CD4-positive, alpha-beta T cell treated with Interleukin-4 for 1 hour (primary cell): Measurements from ENCODE around the gene EEFSEC.

Source experiments
- DNase-seq, 2 donors: peaks; one replicate each; pipeline ENCODE4 v3.0.0-alpha.2; 2020 to 2022

Gene EEFSEC

DNA sequence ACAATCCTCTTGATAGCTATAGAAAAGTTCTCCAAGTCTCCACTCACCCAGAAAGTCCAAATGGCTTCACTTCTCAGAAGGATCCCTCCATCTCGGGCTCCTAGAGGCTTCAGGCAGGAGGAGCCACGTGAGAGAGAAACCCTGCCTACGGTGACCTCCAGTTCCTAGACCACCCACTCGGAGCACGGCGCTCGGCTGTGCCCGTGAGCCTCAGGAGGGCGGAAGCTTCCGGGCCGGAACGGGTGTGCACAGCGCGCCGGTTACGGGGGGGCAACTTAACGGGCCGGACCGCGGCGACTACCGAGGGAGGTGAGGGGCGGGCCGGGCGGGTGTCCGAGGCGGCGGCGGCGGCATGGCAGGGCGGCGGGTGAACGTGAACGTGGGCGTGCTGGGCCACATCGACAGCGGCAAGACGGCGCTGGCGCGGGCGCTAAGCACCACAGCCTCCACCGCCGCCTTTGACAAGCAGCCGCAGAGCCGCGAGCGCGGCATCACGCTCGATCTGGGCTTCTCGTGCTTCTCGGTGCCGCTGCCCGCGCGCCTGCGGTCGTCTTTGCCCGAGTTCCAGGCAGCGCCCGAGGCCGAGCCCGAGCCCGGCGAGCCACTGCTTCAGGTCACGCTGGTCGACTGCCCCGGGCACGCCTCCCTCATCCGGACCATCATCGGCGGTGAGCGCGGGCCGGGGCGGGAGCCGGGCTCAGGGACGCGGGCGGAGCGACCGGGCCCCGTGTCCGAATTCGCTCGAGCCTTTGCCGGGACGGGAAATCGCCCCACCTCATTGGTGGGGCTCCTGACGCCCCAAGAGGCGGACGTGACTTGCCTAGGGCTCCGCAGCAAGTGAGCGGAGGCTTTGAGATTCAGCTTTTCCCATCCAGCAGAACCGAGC, at the start of gene EEFSEC:
TSS of gene EEFSEC (plus strand) at position 326 of the 886 bp plus-strand sequence. CDS start at position 353, 27 bp downstream.
- peak; percentile 84 to 89 for DNase-seq

DNA sequence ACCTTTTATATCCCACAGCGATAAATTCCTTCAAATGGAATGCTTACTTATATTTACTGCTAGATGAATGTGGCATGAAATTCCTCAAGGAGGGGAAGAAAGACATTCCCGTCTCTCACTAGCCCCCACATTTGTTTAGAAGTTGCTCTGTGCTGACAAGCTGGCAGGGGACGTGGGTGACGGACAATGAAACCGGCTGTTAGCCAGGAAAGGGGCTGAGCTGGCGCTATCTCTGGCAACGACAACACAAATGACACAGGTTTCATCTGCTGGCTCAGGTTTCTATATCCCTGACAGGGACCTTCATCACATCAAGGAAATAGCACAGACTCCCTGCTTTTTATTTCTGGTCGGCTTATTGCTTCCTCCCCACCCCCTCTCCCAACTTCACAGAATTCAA, 45.4 kb upstream of the EEFSEC start:
- DNase-seq = no peak

- no peak for DNase-seq
Observed at GRCh38 chr3:128111147-128111546, 42.1 kb upstream of the EEFSEC start.

GRCh38 chr3:128112357-128112968, 40.8 kb upstream of the EEFSEC start:
- DNase-seq = peak; percentile 51 to 74

- no peak for DNase-seq
Observed at GRCh38 chr3:128113817-128114794, 39.2 kb upstream of the EEFSEC start.

- DNase-seq = no peak
Observed at GRCh38 chr3:128122013-128122412, 31.3 kb upstream of the EEFSEC start.

DNA sequence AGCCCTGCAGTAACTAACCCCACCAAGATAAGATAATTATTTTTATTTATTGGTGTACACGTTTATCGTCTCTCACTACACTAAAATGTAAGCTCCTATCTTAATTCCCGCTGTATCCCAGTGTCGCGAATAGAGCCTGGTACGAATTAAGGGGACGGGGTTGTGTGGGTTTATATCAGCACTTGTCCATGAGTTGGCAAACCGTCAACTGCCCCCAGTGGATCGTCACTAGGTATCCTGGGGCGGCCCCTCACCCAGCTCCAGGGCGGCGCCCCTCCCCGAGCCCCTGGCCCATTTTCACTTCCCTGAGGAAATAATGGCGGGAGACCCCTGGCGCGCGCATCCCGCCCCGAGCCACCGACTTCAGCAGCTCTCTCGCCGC, 30.1 kb upstream of the EEFSEC start:
- DNase-seq = no peak

DNA sequence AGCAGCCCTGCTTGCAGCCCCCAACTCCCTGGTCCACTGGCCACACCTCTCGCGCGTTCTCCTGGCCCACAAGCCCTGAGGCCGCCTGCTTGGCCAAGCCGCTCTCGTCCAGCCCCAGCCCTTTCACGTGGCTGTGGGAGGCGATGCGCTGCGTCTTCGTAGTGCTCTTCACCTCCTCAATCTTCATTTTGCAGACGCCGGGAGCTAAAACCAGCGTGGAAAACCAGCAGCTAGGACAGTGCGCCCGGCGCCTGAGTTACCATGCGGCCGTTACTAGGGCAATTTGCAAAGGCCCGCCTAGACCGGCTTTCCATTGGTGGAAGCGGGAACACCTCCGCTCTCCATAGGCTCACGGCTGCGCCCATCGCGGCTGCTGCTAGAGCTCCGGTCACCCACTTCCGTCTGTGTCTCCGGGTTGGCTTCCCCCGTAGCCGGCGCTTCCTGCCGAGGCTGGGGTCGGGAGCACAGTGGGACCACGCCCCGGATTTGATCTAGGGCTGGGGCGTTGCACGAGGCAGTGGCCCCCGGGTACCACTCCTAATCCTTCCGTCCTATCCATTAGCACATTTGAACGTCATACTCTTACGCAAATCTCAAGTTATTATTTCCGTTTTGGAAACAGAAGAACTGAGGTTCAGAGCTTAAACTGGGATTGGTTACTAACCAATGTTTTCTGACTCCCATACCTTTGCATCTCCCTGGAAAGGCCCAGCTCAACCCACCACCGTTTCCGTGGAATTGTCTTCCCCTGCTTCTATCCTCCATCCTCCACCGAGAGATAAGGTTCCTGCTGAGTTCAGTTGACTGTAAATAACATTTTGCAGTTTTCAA, 29.5 kb upstream of the EEFSEC start, which contains the start of gene RUVBL1:
TSS of gene RUVBL1 (minus strand) at position 275 of the 831 bp plus-strand sequence. CDS start at position 187, 88 bp downstream.
- peak; percentile 97 to 98 for DNase-seq

GRCh38 chr3:128127236-128127635, 26.0 kb upstream of the EEFSEC start:
- DNase-seq = no peak

DNA sequence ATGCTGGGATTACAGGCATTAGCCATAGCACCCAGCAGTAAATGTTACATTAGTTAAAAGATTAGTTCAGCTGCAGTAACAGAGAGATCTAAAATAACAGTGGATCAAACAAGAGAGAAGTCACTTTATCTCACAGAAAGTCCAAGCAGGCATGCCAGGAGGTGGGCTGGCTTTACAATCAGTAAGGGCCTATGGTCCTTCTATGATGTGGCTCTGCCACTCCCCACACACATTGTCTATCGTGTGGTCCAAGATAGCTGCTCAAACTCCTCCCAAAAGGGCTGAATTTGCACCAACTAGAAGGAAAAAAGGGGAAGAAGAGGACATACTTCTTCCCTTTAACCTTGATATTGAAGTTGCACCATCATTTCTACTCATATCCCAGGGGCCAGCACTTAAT, 25.0 kb upstream of the EEFSEC start:
- DNase-seq = no peak

GRCh38 chr3:128131897-128132646, 21.2 kb upstream of the EEFSEC start:
- DNase-seq = no peak

- DNase-seq = peak; percentile 51 to 68
Observed at GRCh38 chr3:128133273-128133883, 19.9 kb upstream of the EEFSEC start.

GRCh38 chr3:128143496-128143895, 9.8 kb upstream of the EEFSEC start:
- DNase-seq = no peak

GRCh38 chr3:128144512-128145187, 8.6 kb upstream of the EEFSEC start:
- DNase-seq = no peak

- peak in 1 of 2 donors; percentile 39 for DNase-seq
Observed at GRCh38 chr3:128145279-128145678, 8.0 kb upstream of the EEFSEC start.

DNA sequence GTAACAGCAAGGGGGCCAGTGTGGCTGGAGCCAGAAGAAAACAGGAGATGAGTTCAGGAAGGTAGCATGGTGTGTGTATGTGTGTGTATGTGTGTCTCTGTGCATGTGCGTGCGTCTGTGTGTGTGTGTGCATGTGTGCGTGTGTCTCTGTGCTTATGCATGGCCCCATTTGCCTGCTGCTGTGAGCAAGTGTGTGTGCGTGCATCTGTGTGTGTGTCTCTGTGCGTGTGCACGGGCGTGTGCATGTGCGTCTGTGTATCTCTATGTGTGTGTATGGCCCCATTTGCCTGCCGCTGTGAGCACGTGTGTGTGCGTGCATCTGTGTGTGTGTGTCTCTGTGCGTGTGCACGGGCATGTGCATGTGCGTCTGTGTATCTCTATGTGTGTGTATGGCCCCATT, 7.1 kb upstream of the EEFSEC start:
- DNase-seq = no peak

DNA sequence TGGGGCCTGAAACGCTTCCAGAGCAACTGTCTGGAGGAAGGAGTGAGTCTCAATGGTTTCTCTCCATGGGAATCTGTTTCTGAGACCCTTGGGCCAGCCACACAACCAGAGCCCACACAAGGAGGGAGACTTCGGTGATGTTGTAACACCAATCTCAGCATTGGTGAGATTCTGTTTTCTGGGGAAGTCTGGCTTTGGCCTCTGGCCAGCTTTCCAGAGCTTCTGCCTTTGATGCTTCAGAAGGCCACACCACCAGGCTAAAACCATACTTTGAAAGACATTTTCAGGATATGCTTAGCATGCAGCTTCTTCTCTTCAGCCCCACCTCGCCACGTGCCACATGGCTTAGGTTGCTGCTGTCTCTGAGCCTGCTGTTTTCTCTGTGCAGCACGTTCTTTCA, 3.6 kb upstream of the EEFSEC start:
- DNase-seq = no peak

GRCh38 chr3:128151758-128152274, 1.5 kb upstream of the EEFSEC start:
- no peak for DNase-seq

DNA sequence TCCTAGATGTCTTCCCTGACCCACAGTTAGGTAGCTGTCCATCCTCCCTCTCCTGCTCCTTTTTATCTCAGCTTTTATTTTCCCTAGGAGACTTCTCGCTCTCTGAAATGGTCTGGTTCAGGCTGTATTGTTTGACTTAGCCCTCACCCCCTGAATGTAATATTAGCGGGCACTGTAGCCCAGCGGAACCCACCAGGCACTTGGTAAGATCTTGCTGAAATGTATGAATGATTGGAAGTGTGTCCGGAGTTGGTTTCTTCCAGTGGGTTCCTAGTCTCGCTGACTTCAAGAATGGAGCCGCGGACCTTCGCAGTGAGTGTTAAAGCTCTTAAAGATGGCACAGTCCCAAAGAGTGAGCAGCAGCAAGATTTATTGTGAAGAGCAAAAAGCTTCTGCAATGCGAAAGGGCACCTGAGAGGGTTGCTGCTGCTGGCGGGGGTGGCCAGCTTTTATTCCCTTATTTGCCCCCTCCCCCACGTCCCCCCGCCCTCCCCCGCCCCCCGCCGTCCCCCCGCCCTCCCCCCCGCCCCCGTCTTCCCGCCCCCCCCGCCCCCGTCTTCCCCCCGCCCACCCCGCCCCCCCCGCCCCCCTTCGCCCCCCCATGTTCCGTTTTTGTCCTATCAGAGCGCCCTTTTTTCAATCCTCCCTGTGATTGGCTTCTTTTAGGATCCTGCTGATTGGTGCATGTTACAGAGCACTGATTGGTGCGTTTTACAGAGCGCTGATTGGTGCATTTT, 694 bp upstream of the EEFSEC start:
- peak; percentile 79 to 87 for DNase-seq
